Astrocyte (in vitro differentiated cells and primary cell): ENCODE results near the gene CLDN15. TPM values are rescaled to one million over a fixed set of nuclear protein-coding genes. Genes with fewer than 3 reads are reported as not detected.

Experiments used
- DNase-seq: peaks from one replicate; pipeline ENCODE4 v3.0.0-alpha.2; 2010; ENCODE audit warnings: low read depth
- FAIRE-seq: peaks from 2 replicates; lab custom pipeline; 2011; peaks lifted over from hg19 to GRCh38; lab: Jason Lieb, UNC
- H2AFZ ChIP-seq: 2 replicates; pipeline ENCODE4 v1.6.0; 2012; ENCODE audit warnings: low read depth, low read length, inconsistent platforms
- H3K27ac ChIP-seq: 2 replicates; pipeline ENCODE4 v1.5.1; 2011; ENCODE audit warnings: low read depth, low read length, inconsistent platforms
- H3K27me3 ChIP-seq: 2 replicates; pipeline ENCODE4 v1.6.0; 2011; ENCODE audit warnings: low read length, inconsistent platforms; ENCODE audit not compliant: insufficient read depth
- H3K36me3 ChIP-seq: 2 replicates; pipeline ENCODE4 v1.5.1; 2011; ENCODE audit warnings: low read length, inconsistent platforms; ENCODE audit not compliant: insufficient read depth
- H3K4me1 ChIP-seq: 2 replicates; pipeline ENCODE4 v1.5.1; 2011; ENCODE audit warnings: low read length, inconsistent platforms; ENCODE audit not compliant: insufficient read depth
- H3K4me2 ChIP-seq: 2 replicates; pipeline ENCODE4 v1.6.0; 2012; ENCODE audit warnings: low read length, inconsistent platforms
- H3K4me3 ChIP-seq: 2 replicates; pipeline ENCODE4 v1.5.1; 2011; ENCODE audit warnings: low read depth, mild to moderate bottlenecking, low read length, inconsistent platforms; ENCODE audit not compliant: insufficient read depth
- H3K79me2 ChIP-seq: 2 replicates; pipeline ENCODE4 v1.6.0; 2012; ENCODE audit warnings: mild to moderate bottlenecking, low read length, inconsistent platforms; ENCODE audit not compliant: insufficient read depth
- H3K9ac ChIP-seq: 2 replicates; pipeline ENCODE4 v1.6.0; 2012; ENCODE audit warnings: mild to moderate bottlenecking, low read length, inconsistent platforms
- H3K9me3 ChIP-seq: 2 replicates; pipeline ENCODE4 v1.5.1; 2012; ENCODE audit warnings: low read depth, mild to moderate bottlenecking, low read length, inconsistent platforms; ENCODE audit not compliant: insufficient read depth
- H4K20me1 ChIP-seq: 2 replicates; pipeline ENCODE4 v1.6.0; 2012; ENCODE audit warnings: low read length, inconsistent platforms; ENCODE audit not compliant: insufficient read depth
- H3K27ac Mint-ChIP-seq: one replicate; pipeline ENCODE4 v1.8.0; 2021; ENCODE audit warnings: mild to moderate bottlenecking, mixed read lengths; ENCODE audit not compliant: unreplicated experiment
- H3K27me3 Mint-ChIP-seq: one replicate; pipeline ENCODE4 v1.8.0; 2021; ENCODE audit warnings: low read depth, mixed read lengths; ENCODE audit not compliant: unreplicated experiment
- H3K36me3 Mint-ChIP-seq: one replicate; pipeline ENCODE4 v1.8.0; 2021; ENCODE audit warnings: low read depth, mixed read lengths; ENCODE audit not compliant: unreplicated experiment
- H3K4me1 Mint-ChIP-seq: one replicate; pipeline ENCODE4 v1.8.0; 2021; ENCODE audit warnings: low read depth, mixed read lengths; ENCODE audit not compliant: unreplicated experiment
- H3K4me3 Mint-ChIP-seq: one replicate; pipeline ENCODE4 v1.8.0; 2021; ENCODE audit warnings: mild to moderate bottlenecking, moderate library complexity, mixed read lengths; ENCODE audit not compliant: unreplicated experiment
- H3K9me3 Mint-ChIP-seq: one replicate; pipeline ENCODE4 v1.8.0; 2021; ENCODE audit warnings: mild to moderate bottlenecking, mixed read lengths; ENCODE audit not compliant: unreplicated experiment
- CTCF ChIP-seq: IDR thresholded peaks from 2 replicates; pipeline ENCODE4 v1.5.1; 2011; ENCODE audit warnings: low read depth, mild to moderate bottlenecking, inconsistent platforms, low read length, moderate library complexity; ENCODE audit not compliant: insufficient read depth
- EZH2 ChIP-seq: IDR thresholded peaks from 2 replicates; pipeline ENCODE4 v1.6.1; 2012; ENCODE audit warnings: mild to moderate bottlenecking, low read length, inconsistent platforms; ENCODE audit not compliant: insufficient read depth
- total RNA-seq: library from RNA; stranded (reverse); gene quantifications from 2 replicates; pipeline ENCODE4 v1.2.1, GENCODE V29; 2021

CLDN15 gene
- total RNA-seq, 1 donor from 2014 or later, result 8.7 TPM

GRCh38 chr7:101231644-101232043 lies 6.0 kb downstream of the CLDN15 start:
- peaks cover 2% of the 10 kb centered on the region for H3K4me1 Mint-ChIP-seq
- Histone ChIP-seq H2AFZ (no peak overlapping the region), H3K36me3 (peaks cover 4% of the 10 kb centered on the region), H3K4me1 (peaks cover 9% of the 10 kb centered on the region), H4K20me1 (peaks cover 25% of the 10 kb centered on the region), H3K9me3 (no peaks in the 10 kb centered on the region), H3K27me3 (no peaks in the 10 kb centered on the region), H3K27ac (no peak overlapping the region), H3K4me2 (peak overlapping the region; percentile 62), H3K79me2 (no peaks in the 10 kb centered on the region), H3K9ac (no peak overlapping the region), H3K4me3 (no peak overlapping the region)
- DNase-seq (no peak), FAIRE-seq (no peak)
- H3K27ac Mint-ChIP-seq, result peak overlapping the region; percentile 8
- no peaks in the 10 kb centered on the region for H3K27me3 Mint-ChIP-seq
- TF ChIP-seq CTCF, result no peak
- no peak for TF ChIP-seq EZH2
- peaks cover 16% of the 10 kb centered on the region for H3K36me3 Mint-ChIP-seq
- H3K9me3 Mint-ChIP-seq, result no peaks in the 10 kb centered on the region
- peak overlapping the region; percentile 27 for H3K4me3 Mint-ChIP-seq

- DNase-seq (no peak), FAIRE-seq (no peak)
- H3K27ac ChIP-seq, result no peak overlapping the region
- H3K79me2 ChIP-seq, result peaks cover 11% of the 10 kb centered on the region
- peaks cover 2% of the 10 kb centered on the region for H3K4me1 Mint-ChIP-seq
- no peaks in the 10 kb centered on the region for H3K9me3 ChIP-seq
- H3K9me3 Mint-ChIP-seq, result no peaks in the 10 kb centered on the region
- H3K36me3 ChIP-seq, result peaks cover 16% of the 10 kb centered on the region
- peaks cover 25% of the 10 kb centered on the region for H3K36me3 Mint-ChIP-seq
- H3K4me3 ChIP-seq, result no peak overlapping the region
- TF ChIP-seq CTCF (no peak), EZH2 (no peak)
- no peaks in the 10 kb centered on the region for H3K27me3 ChIP-seq
- no peak overlapping the region for H3K9ac ChIP-seq
- H3K27ac Mint-ChIP-seq, result no peak overlapping the region
- no peak overlapping the region for H2AFZ ChIP-seq
- H4K20me1 ChIP-seq, result peaks cover 34% of the 10 kb centered on the region
- no peak overlapping the region for H3K4me2 ChIP-seq
- no peaks in the 10 kb centered on the region for H3K27me3 Mint-ChIP-seq
- no peak overlapping the region for H3K4me3 Mint-ChIP-seq
- peaks cover 2% of the 10 kb centered on the region for H3K4me1 ChIP-seq
These were observed 10.9 kb downstream of the CLDN15 start for GRCh38 chr7:101226721-101227120.

- no peak overlapping the region for H3K4me3 Mint-ChIP-seq
- H3K79me2 ChIP-seq, result peaks cover 21% of the 10 kb centered on the region
- H3K9me3 ChIP-seq, result no peaks in the 10 kb centered on the region
- peaks cover 36% of the 10 kb centered on the region for H4K20me1 ChIP-seq
- H3K27ac Mint-ChIP-seq, result no peak overlapping the region
- H3K9me3 Mint-ChIP-seq, result no peaks in the 10 kb centered on the region
- no peak for TF ChIP-seq EZH2
- TF ChIP-seq CTCF, result no peak
- H3K27me3 ChIP-seq, result no peaks in the 10 kb centered on the region
- no peak overlapping the region for H3K9ac ChIP-seq
- no peak overlapping the region for H3K27ac ChIP-seq
- H3K4me3 ChIP-seq, result no peak overlapping the region
- no peaks in the 10 kb centered on the region for H3K4me1 ChIP-seq
- no peak overlapping the region for H3K4me2 ChIP-seq
- no peak for DNase-seq
- peaks cover 21% of the 10 kb centered on the region for H3K36me3 Mint-ChIP-seq
- peaks cover 16% of the 10 kb centered on the region for H3K36me3 ChIP-seq
- H2AFZ ChIP-seq, result no peak overlapping the region
- H3K27me3 Mint-ChIP-seq, result no peaks in the 10 kb centered on the region
- peaks cover 1% of the 10 kb centered on the region for H3K4me1 Mint-ChIP-seq
- no peak for FAIRE-seq
These were observed 12.0 kb downstream of the CLDN15 start for GRCh38 chr7:101225650-101226049.
